Retina (tissue), 1 donor: ENCODE measurements around the gene TENT4B.
A peak's percentile ranks its signal among the peaks of the same experiment; 100 is the strongest.

ENCODE experiments used
- DNase-seq: peaks from one replicate; pipeline ENCODE4 v3.0.0-alpha.2; 2016

The TENT4B gene

GRCh38 chr16:50198802-50199403, 45.8 kb downstream of the TENT4B start:
- DNase-seq: no peak

DNA sequence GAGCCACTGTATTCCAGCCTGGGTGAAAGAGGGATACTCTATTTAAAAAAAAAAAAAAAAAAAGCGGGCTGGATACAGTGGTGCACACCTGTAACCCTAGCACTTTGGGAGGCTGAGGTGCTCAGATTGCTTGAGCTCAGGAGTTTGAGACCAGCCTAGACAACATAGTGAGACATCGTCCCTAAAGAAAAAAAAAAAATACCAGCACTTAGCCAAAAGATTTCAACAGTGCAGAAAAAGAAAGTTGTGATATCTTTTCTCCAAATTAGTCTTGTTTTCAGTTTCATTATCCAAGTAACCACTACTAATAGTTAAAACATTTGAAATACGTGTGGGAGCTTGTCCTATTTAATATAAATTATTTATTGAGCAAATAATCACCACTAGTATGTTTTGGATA, 48.7 kb downstream of the TENT4B start:
- no peak for DNase-seq

DNA sequence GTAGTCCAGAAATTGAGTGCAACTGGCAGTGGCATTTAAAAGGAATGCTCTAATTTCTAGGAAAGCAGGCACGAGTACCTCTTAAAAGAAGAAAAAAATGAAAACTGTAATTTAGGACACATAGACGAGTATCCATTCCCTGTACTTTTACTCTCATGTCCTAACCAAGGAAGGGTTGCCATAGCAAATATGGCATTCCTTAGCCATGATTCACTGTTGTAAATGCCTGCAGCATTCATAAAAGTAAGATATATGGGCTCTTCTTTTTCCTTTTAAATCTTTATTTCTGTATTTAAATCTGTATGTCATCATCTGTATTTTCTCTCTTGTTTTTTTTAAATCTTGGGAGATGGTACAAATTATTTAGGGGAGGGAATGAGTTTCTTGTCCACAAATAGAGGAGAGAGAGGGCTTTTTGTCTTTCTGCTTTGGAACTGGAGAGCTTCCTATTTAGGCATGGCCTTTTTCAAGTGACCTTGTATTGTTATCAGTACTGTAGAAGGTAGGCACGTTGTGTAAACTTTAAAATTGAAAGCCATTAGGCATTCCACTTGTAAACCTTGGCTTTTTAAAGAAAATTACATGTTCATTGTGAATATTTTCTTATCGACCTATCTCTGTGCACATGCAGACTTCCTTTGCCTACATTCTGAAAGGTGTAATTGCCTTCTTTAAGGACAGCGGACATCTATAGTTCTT, 50.0 kb downstream of the TENT4B start:
- DNase-seq: no peak

DNA sequence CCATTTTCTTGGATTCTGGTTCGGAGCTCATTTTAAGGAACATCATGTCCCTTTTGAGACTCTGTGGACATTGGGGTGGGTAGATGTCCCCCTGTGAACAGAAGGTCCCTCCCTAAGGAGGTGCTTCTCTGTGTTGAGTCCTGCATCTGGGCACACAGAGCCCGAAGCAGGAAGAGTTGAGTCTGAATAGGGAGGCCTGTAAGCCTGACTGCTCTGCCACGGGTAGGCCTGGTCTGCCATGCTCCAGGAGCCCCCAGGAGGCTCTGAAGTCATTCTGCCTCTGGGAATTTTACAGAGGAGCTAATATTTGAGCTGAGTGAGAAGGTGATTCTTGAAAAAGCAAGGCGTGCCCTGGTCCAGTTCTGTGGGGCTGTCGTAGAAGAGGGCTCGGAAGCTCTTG, 50.6 kb downstream of the TENT4B start:
- DNase-seq: no peak

GRCh38 chr16:50204453-50205108, 51.5 kb downstream of the TENT4B start:
- no peak for DNase-seq

GRCh38 chr16:50207652-50208051, 54.5 kb downstream of the TENT4B start:
- DNase-seq: no peak

DNA sequence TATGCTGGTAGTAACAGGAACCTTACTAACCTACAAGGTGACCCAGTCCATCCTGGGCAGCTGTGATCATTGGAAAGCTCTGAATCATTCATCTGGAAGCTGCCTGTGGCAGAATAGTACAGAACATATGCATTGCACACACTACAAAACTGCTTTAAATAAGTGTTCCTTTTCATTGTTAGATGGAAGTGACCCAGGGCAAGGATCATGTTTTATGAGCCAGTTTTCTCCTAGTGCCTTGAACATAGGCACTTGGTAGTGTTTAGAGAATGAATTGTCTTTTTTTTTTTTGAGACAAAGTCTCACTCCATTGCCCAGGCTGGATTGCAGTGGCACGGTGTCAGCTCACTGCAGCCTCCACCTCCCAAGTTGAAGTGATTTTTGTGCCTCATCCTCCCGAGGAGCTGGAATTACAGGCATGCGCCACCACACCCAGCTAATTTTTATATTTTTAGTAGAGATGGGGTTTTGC, 55.4 kb downstream of the TENT4B start:
- DNase-seq: no peak

DNA sequence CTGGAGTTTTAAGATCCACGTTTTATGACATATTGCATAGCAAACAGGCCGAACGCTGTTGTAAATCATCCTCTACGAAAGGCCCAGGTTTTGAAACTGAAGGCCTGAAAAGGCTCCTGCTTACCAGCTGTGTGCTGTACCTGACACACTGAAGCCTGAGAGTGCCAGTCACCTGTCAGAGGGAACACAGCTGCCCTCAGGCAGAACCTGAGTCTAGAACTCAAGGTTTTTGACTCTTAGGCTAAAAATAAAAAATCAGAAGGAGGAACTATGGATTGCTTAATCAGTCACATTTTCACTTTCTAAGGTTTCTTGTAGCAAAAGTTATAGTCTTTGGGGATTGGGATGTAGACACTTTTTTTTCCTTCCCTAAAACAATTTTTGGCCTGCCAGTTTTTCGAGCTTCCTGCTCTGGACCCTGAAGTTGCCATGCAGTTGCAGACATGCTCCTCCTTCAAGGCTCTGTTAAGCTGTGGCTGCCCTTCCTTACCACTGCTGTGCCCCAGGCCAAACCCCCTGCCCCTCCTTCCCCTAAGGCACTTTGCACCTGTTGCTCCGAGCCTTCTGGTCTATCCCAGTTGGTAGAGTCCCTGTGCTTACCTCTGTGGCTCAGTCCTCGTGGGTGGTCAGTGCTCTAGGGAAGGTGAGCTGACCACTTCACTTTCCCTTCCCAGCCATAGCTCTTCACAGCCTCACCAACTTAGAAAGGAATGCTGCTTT, 56.6 kb downstream of the TENT4B start:
- DNase-seq: no peak

GRCh38 chr16:50210266-50211038, 57.3 kb downstream of the TENT4B start:
- peak; percentile 65 for DNase-seq

DNA sequence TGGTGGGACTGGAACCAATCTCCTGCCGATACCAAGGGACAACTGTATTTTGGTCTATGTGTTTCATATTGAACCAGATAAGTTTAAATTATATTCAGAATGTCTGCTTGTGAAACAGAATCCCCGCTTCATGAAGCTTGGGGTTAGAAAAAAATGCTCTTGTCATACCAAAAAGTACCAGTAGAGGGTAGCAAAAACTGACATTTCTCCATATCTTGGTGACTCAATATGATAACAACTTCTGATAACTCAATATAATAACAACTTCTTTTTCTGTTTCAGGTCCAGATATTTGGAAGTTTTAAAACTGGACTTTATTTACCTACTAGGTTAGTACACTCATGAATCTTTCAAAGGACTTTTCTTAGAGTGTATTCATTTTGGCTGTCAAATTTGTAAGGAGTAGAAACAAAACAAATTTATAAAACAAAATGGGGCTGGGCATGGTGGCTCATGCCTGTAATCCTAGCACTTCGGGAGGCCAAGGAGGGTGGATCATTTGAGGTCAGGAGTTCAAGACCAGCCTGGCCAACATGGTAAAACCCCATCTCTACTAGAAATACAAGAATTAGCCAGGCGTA, 60.9 kb downstream of the TENT4B start:
- peak; percentile 69 for DNase-seq

GRCh38 chr16:50215680-50216079, 62.6 kb downstream of the TENT4B start:
- DNase-seq: no peak

DNA sequence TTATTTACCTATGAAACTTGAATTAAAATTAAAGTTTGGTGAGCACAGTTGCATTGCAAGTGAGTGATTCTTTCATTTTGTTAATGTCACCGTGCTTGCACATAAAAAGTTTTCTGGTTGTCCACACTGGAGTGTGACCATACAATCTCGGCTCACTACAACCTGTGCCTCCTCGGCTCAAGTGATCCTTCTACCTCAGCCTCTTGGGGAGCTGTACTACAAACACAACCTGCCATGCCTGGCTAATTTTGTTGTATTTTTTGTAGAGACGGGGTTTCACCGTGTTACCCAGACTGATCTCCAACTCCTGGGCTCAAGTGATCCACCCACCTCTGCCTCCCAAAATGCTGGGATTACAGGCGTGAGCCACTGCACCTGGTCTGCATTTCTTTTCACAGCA, 63.1 kb downstream of the TENT4B start:
- DNase-seq: no peak

- DNase-seq: no peak
Measured at GRCh38 chr16:50219402-50219975, 66.4 kb downstream of the TENT4B start.

DNA sequence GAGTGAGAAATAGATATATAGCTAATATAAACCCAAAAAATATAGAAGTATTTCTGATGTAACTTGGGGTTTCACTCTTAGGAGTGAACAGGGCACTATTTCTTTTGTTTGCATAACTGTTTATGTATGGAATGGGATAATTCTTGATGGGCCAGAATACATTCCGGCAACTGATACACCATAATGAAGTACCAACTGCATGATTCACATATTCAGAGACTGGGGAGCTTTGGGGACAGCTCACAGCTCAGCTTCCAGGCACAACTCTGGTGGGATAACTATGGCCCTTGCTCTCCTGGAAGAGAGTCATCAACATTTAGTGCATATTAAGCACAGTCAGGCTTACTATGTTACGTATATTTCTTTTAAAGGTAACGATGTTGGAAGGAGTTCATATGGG, 71.2 kb downstream of the TENT4B start:
- no peak for DNase-seq

- DNase-seq: no peak
Measured at GRCh38 chr16:50227120-50227519, 74.0 kb downstream of the TENT4B start.

GRCh38 chr16:50227665-50228064, 74.6 kb downstream of the TENT4B start:
- no peak for DNase-seq

DNA sequence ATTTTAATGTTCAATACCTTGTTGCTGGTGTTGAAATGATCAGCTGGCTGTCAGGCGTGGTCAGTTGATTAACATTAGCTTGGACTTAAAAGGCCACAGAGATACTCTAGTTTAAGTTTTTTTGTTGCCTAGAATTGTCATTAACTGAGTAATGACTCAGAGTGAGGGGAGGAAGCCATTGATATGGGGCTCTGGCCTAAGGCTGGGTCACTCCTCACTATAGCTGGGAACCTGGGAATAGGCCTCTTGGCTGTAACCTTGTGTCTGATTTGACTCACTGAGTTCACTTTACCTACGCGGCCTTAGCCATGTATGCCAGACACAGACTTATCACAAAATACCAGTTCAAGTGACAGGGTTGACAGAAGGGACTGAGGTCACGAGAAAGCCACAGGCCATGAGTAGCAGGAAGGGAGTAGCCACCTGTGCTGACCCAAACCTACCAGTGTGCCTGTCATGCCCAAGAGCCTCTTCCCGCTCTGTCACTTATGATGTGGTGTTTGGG, 75.3 kb downstream of the TENT4B start:
- DNase-seq: no peak

- DNase-seq: no peak
Measured at GRCh38 chr16:50229149-50229726, 76.1 kb downstream of the TENT4B start.

- no peak for DNase-seq
Measured at GRCh38 chr16:50234771-50235556, 81.9 kb downstream of the TENT4B start.

- no peak for DNase-seq
Measured at GRCh38 chr16:50235581-50235980, 82.5 kb downstream of the TENT4B start.

- no peak for DNase-seq
Measured at GRCh38 chr16:50238314-50238713, 85.2 kb downstream of the TENT4B start.
